ENCODE data around the gene ZNF574.
"Not testable (repeated sequence)": the region's sequence is repeated elsewhere in the genome, so short reads cannot be mapped to it uniquely, and the experiment has no call there.

The ZNF574 gene

GRCh38 chr19:42092350-42092749, 16.4 kb downstream of the ZNF574 start:
- 57 to 58% methylated on average over 4 to 5 of the region's 5 CpGs for WGBS, 2 experiments (ENCODE audit: insufficient coverage in 2 of 2)
- no peak overlapping the region for H3K27ac ChIP-seq (ENCODE audit: low read depth, low read length, severe bottlenecking)
- H3K4me3 ChIP-seq (ENCODE audit: extremely low read depth, insufficient read depth, low read length, poor library complexity, severe bottlenecking), result no peak overlapping the region
- no peaks in the 10 kb centered on the region for H3K36me3 ChIP-seq (ENCODE audit: control insufficient read depth, insufficient read depth, low read length)
- no peaks in the 10 kb centered on the region for H3K9me3 ChIP-seq (ENCODE audit: control insufficient read depth, low read length)
- peaks cover 20% of the 10 kb centered on the region for H3K4me1 ChIP-seq (ENCODE audit: control insufficient read depth, insufficient read depth, low read length, poor library complexity, severe bottlenecking)

GRCh38 chr19:42093505-42093904, 17.5 kb downstream of the ZNF574 start:
- Histone ChIP-seq H3K27ac (ENCODE audit: low read depth, low read length, severe bottlenecking) (no peak overlapping the region), H3K9me3 (ENCODE audit: control insufficient read depth, low read length) (no peaks in the 10 kb centered on the region), H3K4me3 (ENCODE audit: extremely low read depth, insufficient read depth, low read length, poor library complexity, severe bottlenecking) (no peak overlapping the region), H3K36me3 (ENCODE audit: control insufficient read depth, insufficient read depth, low read length) (no peaks in the 10 kb centered on the region), H3K4me1 (ENCODE audit: control insufficient read depth, insufficient read depth, low read length, poor library complexity, severe bottlenecking) (peaks cover 10% of the 10 kb centered on the region)
- 80 to 83% methylated on average over 4 of the region's 4 CpGs for WGBS, 2 experiments (ENCODE audit: insufficient coverage in 2 of 2)

GRCh38 chr19:42093926-42094325, 18.0 kb downstream of the ZNF574 start:
- H3K4me1 ChIP-seq (ENCODE audit: control insufficient read depth, insufficient read depth, low read length, poor library complexity, severe bottlenecking), result peaks cover 5% of the 10 kb centered on the region
- 71 to 91% methylated on average over 2 to 4 of the region's 4 CpGs for WGBS, 2 experiments (ENCODE audit: insufficient coverage in 2 of 2)
- H3K4me3 ChIP-seq (ENCODE audit: extremely low read depth, insufficient read depth, low read length, poor library complexity, severe bottlenecking), result no peak overlapping the region
- H3K36me3 ChIP-seq (ENCODE audit: control insufficient read depth, insufficient read depth, low read length), result peaks cover 2% of the 10 kb centered on the region
- H3K27ac ChIP-seq (ENCODE audit: low read depth, low read length, severe bottlenecking), result no peak overlapping the region
- H3K9me3 ChIP-seq (ENCODE audit: control insufficient read depth, low read length), result no peaks in the 10 kb centered on the region

GRCh38 chr19:42095142-42095813, 19.3 kb downstream of the ZNF574 start:
- no peak overlapping the region for H3K27ac ChIP-seq (ENCODE audit: low read depth, low read length, severe bottlenecking)
- H3K9me3 ChIP-seq (ENCODE audit: control insufficient read depth, low read length), result no peaks in the 10 kb centered on the region

GRCh38 chr19:42095814-42096230, 19.9 kb downstream of the ZNF574 start:
- H3K4me3 ChIP-seq (ENCODE audit: extremely low read depth, insufficient read depth, low read length, poor library complexity, severe bottlenecking), result no peak overlapping the region
- H3K9me3 ChIP-seq (ENCODE audit: control insufficient read depth, low read length), result no peaks in the 10 kb centered on the region
- WGBS, 2 experiments (ENCODE audit: insufficient coverage in 2 of 2), result 68 to 74% methylated on average over 28 of the region's 28 CpGs

More at GRCh38 chr19:42095142-42095813, 19.3 kb downstream of the ZNF574 start:
- Histone ChIP-seq H3K36me3 (ENCODE audit: control insufficient read depth, insufficient read depth, low read length) (peaks cover 4% of the 10 kb centered on the region), H3K4me3 (ENCODE audit: extremely low read depth, insufficient read depth, low read length, poor library complexity, severe bottlenecking) (no peak overlapping the region), H3K4me1 (ENCODE audit: control insufficient read depth, insufficient read depth, low read length, poor library complexity, severe bottlenecking) (peaks cover 5% of the 10 kb centered on the region)
- 96 to 98% methylated on average over 35 to 36 of the region's 36 CpGs for WGBS, 2 experiments (ENCODE audit: insufficient coverage in 2 of 2)

GRCh38 chr19:42096255-42096837, 20.4 kb downstream of the ZNF574 start:
- Histone ChIP-seq H3K36me3 (ENCODE audit: control insufficient read depth, insufficient read depth, low read length) (peaks cover 4% of the 10 kb centered on the region), H3K4me3 (ENCODE audit: extremely low read depth, insufficient read depth, low read length, poor library complexity, severe bottlenecking) (no peak overlapping the region), H3K9me3 (ENCODE audit: control insufficient read depth, low read length) (no peaks in the 10 kb centered on the region), H3K27ac (ENCODE audit: low read depth, low read length, severe bottlenecking) (no peak overlapping the region), H3K4me1 (ENCODE audit: control insufficient read depth, insufficient read depth, low read length, poor library complexity, severe bottlenecking) (peaks cover 8% of the 10 kb centered on the region)
- 84 to 92% methylated on average over 12 to 15 of the region's 15 CpGs for WGBS, 2 experiments (ENCODE audit: insufficient coverage in 2 of 2)

More at GRCh38 chr19:42095814-42096230, 19.9 kb downstream of the ZNF574 start:
- peaks cover 5% of the 10 kb centered on the region for H3K4me1 ChIP-seq (ENCODE audit: control insufficient read depth, insufficient read depth, low read length, poor library complexity, severe bottlenecking)
- no peak overlapping the region for H3K27ac ChIP-seq (ENCODE audit: low read depth, low read length, severe bottlenecking)
- H3K36me3 ChIP-seq (ENCODE audit: control insufficient read depth, insufficient read depth, low read length), result peaks cover 4% of the 10 kb centered on the region

GRCh38 chr19:42097461-42097860, 21.5 kb downstream of the ZNF574 start:
- Histone ChIP-seq H3K36me3 (ENCODE audit: control insufficient read depth, insufficient read depth, low read length) (peaks cover 4% of the 10 kb centered on the region), H3K4me1 (ENCODE audit: control insufficient read depth, insufficient read depth, low read length, poor library complexity, severe bottlenecking) (peaks cover 8% of the 10 kb centered on the region), H3K4me3 (ENCODE audit: extremely low read depth, insufficient read depth, low read length, poor library complexity, severe bottlenecking) (no peak overlapping the region), H3K27ac (ENCODE audit: low read depth, low read length, severe bottlenecking) (no peak overlapping the region), H3K9me3 (ENCODE audit: control insufficient read depth, low read length) (no peaks in the 10 kb centered on the region)
- WGBS, 2 experiments (ENCODE audit: insufficient coverage in 2 of 2), result 90 to 95% methylated on average over 2 to 5 of the region's 5 CpGs

- no peak overlapping the region for H3K27ac ChIP-seq (ENCODE audit: low read depth, low read length, severe bottlenecking)
- 79 to 91% methylated on average over 4 to 6 of the region's 6 CpGs for WGBS, 2 experiments (ENCODE audit: insufficient coverage in 2 of 2)
- H3K9me3 ChIP-seq (ENCODE audit: control insufficient read depth, low read length), result no peaks in the 10 kb centered on the region
- H3K36me3 ChIP-seq (ENCODE audit: control insufficient read depth, insufficient read depth, low read length), result peaks cover 4% of the 10 kb centered on the region
- H3K4me3 ChIP-seq (ENCODE audit: extremely low read depth, insufficient read depth, low read length, poor library complexity, severe bottlenecking), result no peak overlapping the region
- H3K4me1 ChIP-seq (ENCODE audit: control insufficient read depth, insufficient read depth, low read length, poor library complexity, severe bottlenecking), result peaks cover 8% of the 10 kb centered on the region
These were observed 22.8 kb downstream of the ZNF574 start for GRCh38 chr19:42098781-42099180.

GRCh38 chr19:42099336-42099925, 23.5 kb downstream of the ZNF574 start:
- no peaks in the 10 kb centered on the region for H3K9me3 ChIP-seq (ENCODE audit: control insufficient read depth, low read length)
- no peak overlapping the region for H3K27ac ChIP-seq (ENCODE audit: low read depth, low read length, severe bottlenecking)
- H3K4me3 ChIP-seq (ENCODE audit: extremely low read depth, insufficient read depth, low read length, poor library complexity, severe bottlenecking), result no peak overlapping the region
- H3K36me3 ChIP-seq (ENCODE audit: control insufficient read depth, insufficient read depth, low read length), result peaks cover 4% of the 10 kb centered on the region
- 76 to 83% methylated on average over 5 of the region's 6 CpGs for WGBS, 2 experiments (ENCODE audit: insufficient coverage in 2 of 2)
- peaks cover 8% of the 10 kb centered on the region for H3K4me1 ChIP-seq (ENCODE audit: control insufficient read depth, insufficient read depth, low read length, poor library complexity, severe bottlenecking)

- WGBS, 2 experiments (ENCODE audit: insufficient coverage in 2 of 2), result 89 to 96% methylated on average over 8 to 9 of the region's 10 CpGs
- not testable (repeated sequence) for H3K4me1 ChIP-seq (ENCODE audit: control insufficient read depth, insufficient read depth, low read length, poor library complexity, severe bottlenecking); H3K27ac ChIP-seq (ENCODE audit: low read depth, low read length, severe bottlenecking); H3K36me3 ChIP-seq (ENCODE audit: control insufficient read depth, insufficient read depth, low read length); H3K4me3 ChIP-seq (ENCODE audit: extremely low read depth, insufficient read depth, low read length, poor library complexity, severe bottlenecking); H3K9me3 ChIP-seq (ENCODE audit: control insufficient read depth, low read length)
These were observed 24.3 kb downstream of the ZNF574 start for GRCh38 chr19:42100241-42100640.

- H3K4me1 ChIP-seq (ENCODE audit: control insufficient read depth, insufficient read depth, low read length, poor library complexity, severe bottlenecking), result peaks cover 8% of the 10 kb centered on the region
- no peak overlapping the region for H3K4me3 ChIP-seq (ENCODE audit: extremely low read depth, insufficient read depth, low read length, poor library complexity, severe bottlenecking)
- H3K27ac ChIP-seq (ENCODE audit: low read depth, low read length, severe bottlenecking), result no peak overlapping the region
- H3K9me3 ChIP-seq (ENCODE audit: control insufficient read depth, low read length), result no peaks in the 10 kb centered on the region
- 100% methylated on average over 2 of the region's 2 CpGs for WGBS, 2 experiments (ENCODE audit: insufficient coverage in 2 of 2)
- H3K36me3 ChIP-seq (ENCODE audit: control insufficient read depth, insufficient read depth, low read length), result peaks cover 4% of the 10 kb centered on the region
These were observed 26.9 kb downstream of the ZNF574 start for GRCh38 chr19:42102877-42103276.

Measured in mesodermal cell (in vitro differentiated cells).